SIG-M5 treated with dmso at 0.1 percent for 504 hours (cell line): ENCODE measurements around the gene AGBL3.
"Not testable (repeated sequence)": the region's sequence is repeated elsewhere in the genome, so short reads cannot be mapped to it uniquely, and the experiment has no call there.

ENCODE experiments used
- DNase-seq: peaks from one replicate; lab custom pipeline; 2025; ENCODE audit not compliant: unreplicated experiment; lab: John Stamatoyannopoulos, UW

AGBL3 gene

DNA sequence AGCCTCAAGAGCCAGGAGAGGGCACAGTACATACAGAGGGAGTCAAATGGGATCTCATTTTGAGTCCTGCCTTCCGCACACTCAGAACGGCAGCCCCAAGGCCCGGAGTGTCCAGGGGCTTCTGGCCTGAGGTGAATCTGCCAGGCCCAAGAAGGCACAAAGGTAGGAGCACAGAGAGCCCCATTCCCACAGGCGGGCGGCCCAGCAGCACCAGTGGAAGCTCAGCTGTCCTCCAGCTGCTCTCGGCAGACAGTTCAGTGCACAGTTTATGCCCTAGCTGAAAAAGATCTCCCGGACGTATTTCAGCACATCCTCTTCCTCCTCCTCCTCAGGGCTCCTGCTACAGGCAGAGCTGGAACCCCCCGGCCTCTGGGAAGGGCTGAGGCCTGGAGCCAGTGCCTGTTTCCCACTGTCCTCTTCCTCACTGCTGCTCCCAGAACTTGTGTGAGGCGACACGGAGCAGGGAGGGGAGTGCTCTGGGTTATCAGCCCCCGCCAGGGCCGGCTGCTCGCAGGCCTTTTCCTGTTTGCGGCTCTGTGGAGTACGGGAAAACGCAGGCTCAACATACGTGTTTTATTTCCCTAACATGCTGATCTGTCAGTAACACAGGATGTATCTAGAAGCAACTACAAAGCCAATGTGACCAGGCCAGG lies 180.2 kb downstream of the AGBL3 start:
- DNase-seq, result no peak

- no peak for DNase-seq
These were observed 181.1 kb downstream of the AGBL3 start for GRCh38 chr7:135167365-135167917.

GRCh38 chr7:135168001-135168400 lies 181.7 kb downstream of the AGBL3 start:
- DNase-seq, result peak; percentile 19

GRCh38 chr7:135168489-135169140 lies 182.3 kb downstream of the AGBL3 start:
- DNase-seq, result no peak

GRCh38 chr7:135169141-135169963 lies 183.0 kb downstream of the AGBL3 start:
- DNase-seq, result peak; percentile 70

DNA sequence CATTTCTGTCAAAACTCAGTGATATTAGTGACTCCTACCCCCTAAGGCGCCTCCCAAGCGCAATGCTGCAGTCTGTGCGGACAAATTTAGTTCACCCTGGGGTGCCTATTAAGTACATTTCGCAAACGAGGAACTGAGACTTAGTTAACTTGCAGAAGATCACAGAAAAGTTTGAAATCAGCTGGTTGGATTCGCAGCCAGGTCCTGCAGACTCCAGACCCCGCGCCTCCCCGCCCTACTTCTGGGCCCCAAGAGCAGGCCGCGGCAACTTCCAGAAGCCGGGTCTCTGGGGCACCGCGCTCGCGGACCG lies 183.6 kb downstream of the AGBL3 start:
- DNase-seq, result peak; percentile 84

- DNase-seq, result peak; percentile 90
These were observed 184.1 kb downstream of the AGBL3 start, which contains the start of gene CYREN for GRCh38 chr7:135170274-135170997. CYREN (minus strand) TSS chr7:135170707; CDS start chr7:135168922, 1,785 bp downstream.

DNA sequence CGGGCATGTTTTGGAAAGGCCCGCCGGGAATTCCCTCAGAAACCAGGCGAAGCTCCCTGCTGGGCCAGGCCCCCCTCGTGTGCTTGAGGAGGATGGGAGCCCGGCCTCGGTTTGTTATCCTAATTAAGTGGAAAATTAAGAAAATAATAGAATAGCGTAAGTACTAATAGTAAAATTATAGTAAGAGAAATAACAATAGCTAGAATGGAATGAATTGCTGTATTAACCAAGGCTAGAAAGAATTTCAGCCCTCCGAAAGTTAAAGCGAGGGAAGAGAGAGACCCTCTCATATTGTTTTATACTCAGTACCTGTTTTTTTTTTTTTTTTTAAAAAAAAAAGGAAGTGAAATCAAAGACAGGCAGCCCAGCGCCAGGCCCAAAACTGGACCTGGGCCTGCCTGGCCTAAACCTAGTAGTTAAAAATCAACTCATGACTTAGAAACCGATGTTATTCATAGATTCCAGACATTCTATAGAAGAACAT lies 184.7 kb downstream of the AGBL3 start:
- not testable (repeated sequence) for DNase-seq

DNA sequence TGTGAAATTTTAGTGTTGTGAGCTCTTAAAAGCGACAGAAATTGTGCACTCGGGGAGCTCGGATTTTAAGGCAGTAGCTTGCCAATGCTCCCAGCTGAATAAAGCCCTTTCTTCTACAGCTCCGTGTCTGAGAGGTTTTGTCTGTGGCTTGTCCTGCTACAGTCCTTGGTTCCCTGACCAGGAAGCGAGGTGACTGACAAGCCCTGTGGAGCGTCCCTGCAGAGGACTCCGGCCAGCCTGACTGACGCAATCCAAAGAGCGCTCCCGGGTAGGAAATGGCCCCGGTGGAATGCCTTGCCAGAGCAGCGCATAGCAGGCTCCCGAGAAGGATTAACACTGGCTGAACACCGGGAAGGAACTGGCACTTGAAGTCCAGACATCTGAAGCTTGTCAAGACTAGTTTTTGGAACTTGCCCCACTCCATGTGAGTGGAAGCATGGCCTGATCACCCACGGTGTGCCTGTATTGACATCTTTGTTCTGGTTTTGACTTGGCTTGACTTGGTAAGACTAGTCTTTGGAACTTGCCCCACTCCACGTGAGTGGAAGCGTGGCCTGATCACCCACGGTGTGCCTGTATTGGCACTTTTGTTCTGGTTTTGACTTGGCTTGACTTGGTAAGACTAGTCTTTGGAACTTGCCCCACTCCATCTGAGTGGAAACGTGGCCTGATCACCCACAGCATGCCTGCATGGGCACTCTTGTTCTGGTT lies 185.4 kb downstream of the AGBL3 start:
- not testable (repeated sequence) for DNase-seq

DNA sequence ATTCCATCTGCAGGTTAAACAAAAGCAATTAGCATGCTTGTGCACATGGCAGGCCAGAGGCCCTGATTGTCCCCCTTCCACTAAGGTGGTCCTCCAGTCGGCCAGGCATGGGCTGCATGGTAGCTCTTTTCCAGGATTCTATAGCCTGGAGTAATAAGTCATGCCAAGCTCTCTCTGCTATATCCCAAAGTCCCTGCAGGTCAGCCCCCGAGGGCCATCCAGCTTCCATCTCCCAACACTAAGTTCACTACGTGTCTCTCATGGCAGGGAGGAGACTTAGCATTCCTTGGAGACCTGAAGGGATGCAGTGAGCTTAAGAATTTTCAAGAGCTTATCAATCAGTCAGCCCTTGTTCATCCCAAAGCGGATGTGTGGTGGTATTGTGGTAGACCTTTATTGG lies 187.6 kb downstream of the AGBL3 start:
- DNase-seq, result not testable (repeated sequence)

DNA sequence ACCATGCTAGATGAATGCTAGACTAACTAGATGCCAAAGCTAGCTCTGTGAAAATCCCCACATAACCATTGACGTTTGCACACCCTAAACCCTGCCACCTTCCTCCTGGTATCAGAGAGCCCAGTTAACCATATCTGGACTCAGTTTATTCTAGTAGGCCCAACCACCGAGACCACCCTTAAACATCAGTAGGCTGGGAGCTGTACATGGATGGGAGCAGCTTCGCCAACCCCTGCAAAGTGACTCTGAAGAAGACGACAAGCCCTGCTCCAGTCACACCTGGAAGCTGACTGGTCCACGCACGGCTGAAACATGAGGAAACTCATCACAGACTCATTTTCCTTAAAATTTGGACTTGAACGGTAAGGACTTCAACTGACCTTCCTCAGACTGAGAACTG lies 188.6 kb downstream of the AGBL3 start:
- no peak for DNase-seq

DNA sequence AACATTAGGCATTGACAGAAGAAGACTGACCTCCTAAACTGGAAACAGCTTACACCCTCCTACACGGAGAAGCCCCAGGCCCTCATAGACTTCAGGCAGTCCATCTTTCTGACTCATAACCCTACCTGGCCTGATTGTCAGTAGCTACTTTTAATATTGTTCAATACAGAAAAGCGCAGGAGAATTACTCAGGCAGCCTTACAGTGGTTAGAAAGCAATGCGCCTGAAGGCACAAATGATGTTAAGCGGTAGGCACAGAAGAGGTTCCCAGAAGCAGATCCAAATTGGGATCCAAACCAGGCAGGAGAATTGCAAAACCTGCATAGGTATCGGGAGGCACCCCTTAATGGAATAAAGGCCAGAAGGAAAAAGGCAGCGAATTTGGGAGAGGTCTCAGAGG lies 189.6 kb downstream of the AGBL3 start:
- DNase-seq, result no peak

DNA sequence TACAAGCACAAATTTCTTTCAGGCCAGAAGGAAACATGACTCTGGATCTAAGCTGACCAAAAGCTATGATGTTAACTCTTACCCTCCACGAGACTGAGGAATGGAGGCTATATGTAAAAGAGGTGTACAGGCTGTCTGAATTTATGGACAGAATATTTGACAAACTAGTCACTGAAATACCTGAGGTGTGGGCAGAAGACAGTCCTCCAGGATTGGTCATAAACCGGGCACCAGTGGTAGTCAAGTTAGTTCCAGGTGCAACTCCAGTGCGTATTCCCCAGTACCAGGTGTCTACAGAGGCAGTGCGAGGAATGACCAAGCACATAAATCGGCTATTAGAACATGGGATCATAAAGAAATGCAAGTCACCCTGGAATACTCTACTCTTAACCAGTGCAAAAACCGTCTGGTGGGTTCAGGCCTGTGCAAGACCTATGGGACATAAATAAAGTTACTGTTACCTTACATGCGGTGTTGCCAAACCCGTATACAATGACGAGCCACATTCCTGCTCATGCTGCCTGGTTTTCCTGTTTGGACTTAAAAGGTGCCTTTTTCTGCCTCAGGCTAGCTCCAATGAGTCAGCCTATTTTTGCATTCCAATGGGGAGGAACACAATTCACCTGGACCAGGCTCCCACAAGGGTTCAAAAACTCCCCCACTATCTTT lies 190.9 kb downstream of the AGBL3 start:
- no peak for DNase-seq

DNA sequence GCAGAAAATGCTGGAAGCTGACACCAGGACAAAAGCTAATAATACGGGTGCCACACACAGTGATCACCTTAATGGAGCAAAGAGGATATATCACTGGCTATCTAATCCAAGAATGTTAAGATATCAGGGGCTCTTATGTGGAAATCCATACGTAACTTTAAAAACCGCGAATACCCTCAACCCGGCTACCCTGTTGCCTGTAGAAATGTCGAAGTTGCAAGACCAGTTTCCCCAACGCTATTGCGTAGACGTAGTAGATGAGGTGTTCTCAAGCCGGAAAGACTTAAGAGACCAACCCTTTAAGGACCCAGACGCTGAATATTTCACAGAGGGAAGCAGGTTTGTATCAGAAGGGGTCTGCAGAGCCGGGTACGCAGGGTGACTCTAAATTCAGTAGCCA lies 192.1 kb downstream of the AGBL3 start:
- no peak for DNase-seq

DNA sequence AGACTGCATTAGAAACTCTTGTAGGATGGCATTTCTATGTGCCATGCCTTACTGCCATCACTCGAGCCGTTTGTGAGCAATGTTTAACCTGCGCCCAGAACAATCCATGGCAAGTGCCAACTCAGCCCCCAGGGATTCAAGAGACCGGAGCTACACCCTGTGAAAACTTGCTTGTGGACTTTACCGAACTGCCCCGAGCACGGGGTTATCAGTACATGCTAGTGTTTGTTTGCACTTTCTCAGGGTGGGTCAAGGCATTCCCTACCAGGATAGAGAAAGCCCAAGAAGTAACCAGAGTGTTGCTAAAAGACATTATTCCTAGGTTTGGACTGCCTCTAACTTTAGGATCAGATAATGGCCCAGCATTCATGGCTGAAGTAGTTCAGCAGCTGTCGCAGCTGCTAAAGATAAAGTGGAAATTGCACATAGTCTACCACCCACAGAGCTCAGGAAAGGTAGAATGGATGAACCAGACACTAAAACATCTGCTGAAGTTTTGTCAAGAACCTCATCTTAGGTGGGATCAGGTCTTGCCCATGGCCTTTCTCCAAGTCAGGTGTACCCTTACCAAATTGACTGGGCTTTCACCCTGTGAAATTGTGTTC lies 193.1 kb downstream of the AGBL3 start:
- no peak for DNase-seq

GRCh38 chr7:135180122-135180521 lies 193.8 kb downstream of the AGBL3 start:
- DNase-seq, result no peak

GRCh38 chr7:135181261-135181928 lies 195.1 kb downstream of the AGBL3 start:
- DNase-seq, result no peak

DNA sequence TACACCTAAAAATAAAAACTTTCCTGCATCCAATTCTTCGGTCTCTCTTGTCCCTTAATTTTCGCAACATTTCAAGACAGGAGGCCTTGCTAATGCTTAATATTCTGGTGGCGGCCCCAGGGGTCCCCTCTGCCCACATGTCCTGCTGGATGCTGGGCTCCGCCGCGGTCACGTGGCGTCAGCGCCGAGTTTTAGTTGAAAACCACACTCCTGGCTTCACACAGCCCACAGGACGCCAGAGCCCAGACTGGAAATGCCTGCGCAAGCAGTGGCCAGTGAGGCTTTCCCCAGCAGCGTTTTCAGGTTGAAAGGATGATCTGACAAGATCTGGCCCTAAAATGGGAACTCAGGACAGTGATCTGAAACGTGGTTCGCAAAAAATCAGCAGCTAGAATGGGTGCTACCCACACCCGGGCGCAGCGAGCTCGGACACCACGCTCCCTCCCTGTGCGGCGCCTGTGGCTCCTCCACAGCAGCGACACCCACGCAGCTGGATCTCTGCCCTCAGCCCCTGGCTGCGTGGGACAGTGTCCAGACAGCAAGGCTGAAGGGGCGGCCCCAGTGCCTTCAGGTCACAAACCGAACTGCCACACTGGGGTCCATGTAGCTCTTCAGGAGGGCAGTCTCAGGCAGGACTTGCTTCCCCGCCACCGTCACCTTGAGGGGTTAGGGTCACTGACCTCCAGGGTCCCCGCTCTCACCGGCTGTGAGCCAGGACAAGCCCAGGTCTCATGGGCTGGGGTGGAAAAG lies 195.8 kb downstream of the AGBL3 start:
- DNase-seq, result no peak
